ENCODE data around the gene GABBR2.

The GABBR2 gene

GRCh38 chr9:98316445-98317133 is 392.1 kb downstream of the GABBR2 start:
- no peak overlapping the region for H3K27ac ChIP-seq
- no peak overlapping the region for H3K4me3 ChIP-seq (ENCODE audit: low read depth, low read length)
- H3K36me3 ChIP-seq (replicated peaks), result no peaks in the 10 kb centered on the region
- DNase-seq, result no peak
- in situ Hi-C loops (cut with HindIII; ENCODE audit: low pct_ligation_motif_present, low sequenced_read_pairs), result no loop called here
- H3K27me3 ChIP-seq (replicated peaks), result no peaks in the 10 kb centered on the region
- TF ChIP-seq, protein P1, sequence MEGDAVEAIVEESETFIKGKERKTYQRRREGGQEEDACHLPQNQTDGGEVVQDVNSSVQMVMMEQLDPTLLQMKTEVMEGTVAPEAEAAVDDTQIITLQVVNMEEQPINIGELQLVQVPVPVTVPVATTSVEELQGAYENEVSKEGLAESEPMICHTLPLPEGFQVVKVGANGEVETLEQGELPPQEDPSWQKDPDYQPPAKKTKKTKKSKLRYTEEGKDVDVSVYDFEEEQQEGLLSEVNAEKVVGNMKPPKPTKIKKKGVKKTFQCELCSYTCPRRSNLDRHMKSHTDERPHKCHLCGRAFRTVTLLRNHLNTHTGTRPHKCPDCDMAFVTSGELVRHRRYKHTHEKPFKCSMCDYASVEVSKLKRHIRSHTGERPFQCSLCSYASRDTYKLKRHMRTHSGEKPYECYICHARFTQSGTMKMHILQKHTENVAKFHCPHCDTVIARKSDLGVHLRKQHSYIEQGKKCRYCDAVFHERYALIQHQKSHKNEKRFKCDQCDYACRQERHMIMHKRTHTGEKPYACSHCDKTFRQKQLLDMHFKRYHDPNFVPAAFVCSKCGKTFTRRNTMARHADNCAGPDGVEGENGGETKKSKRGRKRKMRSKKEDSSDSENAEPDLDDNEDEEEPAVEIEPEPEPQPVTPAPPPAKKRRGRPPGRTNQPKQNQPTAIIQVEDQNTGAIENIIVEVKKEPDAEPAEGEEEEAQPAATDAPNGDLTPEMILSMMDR (IDR thresholded peaks at IDR 0.05; ENCODE audit: low read depth, low read length, missing control alignments), result no peak

DNA sequence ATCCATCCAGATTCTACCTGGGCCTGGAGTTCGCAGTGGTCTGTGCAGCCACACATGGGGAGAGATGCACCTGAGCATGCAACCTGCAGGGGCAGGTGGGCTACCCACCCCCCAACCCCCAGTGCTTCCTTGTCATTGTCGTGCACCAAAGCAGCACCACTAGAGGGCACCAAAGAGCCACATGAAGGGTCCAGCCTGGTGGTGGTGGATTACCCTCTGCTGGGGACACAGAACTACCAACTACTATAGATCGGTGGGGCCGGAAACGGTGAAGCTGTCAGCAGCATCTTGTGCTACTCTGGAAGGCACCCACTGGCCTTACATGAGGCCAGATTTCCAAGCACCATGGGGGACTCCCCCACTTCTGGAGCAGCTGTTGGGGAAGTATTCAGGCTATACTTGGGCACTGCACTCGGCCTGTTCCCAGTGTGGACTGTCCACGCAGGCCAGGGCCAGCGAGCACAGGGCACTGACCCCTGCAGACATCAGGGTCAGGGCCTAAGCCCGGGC is 393.1 kb downstream of the GABBR2 start:
- H3K27ac ChIP-seq, result no peak overlapping the region
- TF ChIP-seq, protein P1 (IDR thresholded peaks at IDR 0.05; ENCODE audit: low read depth, low read length, missing control alignments), result peak; percentile 96
- in situ Hi-C loops (cut with HindIII; ENCODE audit: low pct_ligation_motif_present, low sequenced_read_pairs), result no loop called here
- no peaks in the 10 kb centered on the region for H3K36me3 ChIP-seq (replicated peaks)
- H3K27me3 ChIP-seq (replicated peaks), result no peaks in the 10 kb centered on the region
- DNase-seq, result peak; percentile 82
- no peak overlapping the region for H3K4me3 ChIP-seq (ENCODE audit: low read depth, low read length)

DNA sequence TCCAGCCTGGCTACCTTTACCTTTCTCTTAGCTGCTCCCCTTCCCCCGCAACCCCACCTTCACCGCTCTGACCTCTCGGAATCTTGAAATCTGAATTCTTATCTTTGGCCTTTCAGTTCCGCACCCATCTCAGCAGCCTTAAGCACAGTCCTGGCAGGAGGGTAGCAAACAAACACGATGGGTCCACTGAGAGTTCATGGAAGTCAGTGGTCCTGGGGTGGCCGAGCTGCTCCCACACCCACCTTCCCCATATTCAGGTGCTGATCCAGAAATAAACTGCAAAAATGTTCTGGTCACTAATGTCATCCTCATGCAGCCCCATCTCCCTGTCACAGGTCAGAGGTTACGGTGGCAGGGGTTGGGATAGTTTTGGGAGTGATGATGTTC is 393.7 kb downstream of the GABBR2 start:
- H3K27ac ChIP-seq, result no peak overlapping the region
- TF ChIP-seq, protein P1 (IDR thresholded peaks at IDR 0.05; ENCODE audit: low read depth, low read length, missing control alignments), result no peak
- in situ Hi-C loops (cut with HindIII; ENCODE audit: low pct_ligation_motif_present, low sequenced_read_pairs), result no loop called here
- no peaks in the 10 kb centered on the region for H3K27me3 ChIP-seq (replicated peaks)
- H3K36me3 ChIP-seq (replicated peaks), result no peaks in the 10 kb centered on the region
- no peak overlapping the region for H3K4me3 ChIP-seq (ENCODE audit: low read depth, low read length)
- DNase-seq, result no peak

DNA sequence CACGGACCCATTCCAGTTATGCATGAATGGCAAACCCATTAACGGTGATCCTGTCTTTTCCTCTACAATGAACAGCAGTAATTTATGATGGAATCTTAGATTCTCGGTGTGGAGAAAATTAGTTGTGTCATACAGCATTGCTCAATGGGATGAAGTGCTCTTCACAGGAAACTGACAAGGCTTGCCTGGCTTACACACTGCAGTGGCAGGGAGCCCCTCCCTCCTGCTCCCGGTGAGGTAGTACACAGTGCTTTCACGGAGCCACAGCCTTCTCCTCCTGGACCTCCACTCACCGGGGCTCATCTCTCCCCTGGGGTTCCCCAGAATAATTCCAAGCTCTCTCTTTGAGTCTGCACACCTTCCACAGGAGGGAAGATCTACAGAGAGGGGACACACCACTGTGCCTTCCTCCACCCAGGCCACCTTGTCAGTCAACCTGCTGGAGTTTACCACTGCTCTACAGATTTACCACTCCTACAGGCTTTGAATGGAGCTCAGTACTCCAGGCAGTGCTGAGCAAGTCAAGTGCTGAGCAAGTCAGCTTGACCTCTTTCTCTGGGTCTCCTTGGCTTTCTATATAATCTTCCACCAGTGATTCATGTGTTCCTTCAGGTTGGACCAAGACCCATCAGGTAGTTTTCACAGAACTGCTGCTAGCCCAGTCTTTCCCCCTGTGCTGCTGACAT is 394.2 kb downstream of the GABBR2 start:
- in situ Hi-C loops (cut with HindIII; ENCODE audit: low pct_ligation_motif_present, low sequenced_read_pairs), result no loop called here
- Histone ChIP-seq H3K27ac (no peak overlapping the region), H3K4me3 (ENCODE audit: low read depth, low read length) (no peak overlapping the region), H3K27me3 (replicated peaks) (no peaks in the 10 kb centered on the region), H3K36me3 (replicated peaks) (no peaks in the 10 kb centered on the region)
- DNase-seq, result no peak
- TF ChIP-seq, protein P1 (IDR thresholded peaks at IDR 0.05; ENCODE audit: low read depth, low read length, missing control alignments), result no peak

GRCh38 chr9:98312365-98312764 is 396.4 kb downstream of the GABBR2 start:
- in situ Hi-C loops (cut with HindIII; ENCODE audit: low pct_ligation_motif_present, low sequenced_read_pairs), result no loop called here
- TF ChIP-seq, protein P1 (IDR thresholded peaks at IDR 0.05; ENCODE audit: low read depth, low read length, missing control alignments), result no peak
- Histone ChIP-seq H3K27ac (no peak overlapping the region), H3K4me3 (ENCODE audit: low read depth, low read length) (no peak overlapping the region), H3K36me3 (replicated peaks) (no peaks in the 10 kb centered on the region), H3K27me3 (replicated peaks) (no peaks in the 10 kb centered on the region)
- DNase-seq, result no peak

Measured in brain microvascular endothelial cell (primary cell).